ENCODE data around the gene CD58. TPM values are rescaled to one million over a fixed set of nuclear protein-coding genes. Genes with fewer than 3 reads are reported as not detected.

CD58 gene
- total and polyA plus RNA-seq, 9 of the 15 experiments (the other 6 are each of a cell fraction or from before 2014, with no cell fraction given) = 18.1 to 113 (median 37.4) TPM

DNA sequence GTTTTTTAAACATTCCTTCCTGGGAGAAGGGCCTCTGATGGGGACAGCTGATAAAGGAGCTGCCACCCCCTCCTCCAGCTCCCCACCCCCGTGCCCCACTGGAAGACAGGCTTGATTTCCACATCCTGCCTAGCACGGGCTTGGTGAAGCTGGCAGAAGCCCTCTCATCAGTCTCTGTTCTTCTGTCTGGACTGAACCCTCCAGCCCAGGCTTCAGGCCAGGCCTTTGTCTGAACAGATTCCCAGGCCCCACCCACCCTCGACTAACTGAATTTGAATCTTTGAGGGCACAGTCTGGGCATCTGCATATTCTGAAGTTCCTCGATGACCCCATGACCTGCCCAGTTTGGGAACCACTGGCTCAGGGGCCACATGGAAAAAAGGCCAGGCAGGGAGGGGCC, 75.3 kb downstream of the CD58 start:
- FAIRE-seq (no peak), ATAC-seq (no peak), DNase-seq (ENCODE audit: extremely low read depth in 1 of 4, low spot score in 3 of 4) (no peak)
- peaks cover 16 to 33% of the 10 kb centered on the region in 2 experiments for H3K4me1 ChIP-seq (replicated peaks in 1 of 2; ENCODE audit: control insufficient read depth in 2 of 2, insufficient read depth in 2 of 2, low read length in 2 of 2)
- H3K4me3 ChIP-seq = no peak overlapping the region
- H3K9me1 ChIP-seq (ENCODE audit: control insufficient read depth, insufficient read depth, low read length) = no peaks in the 10 kb centered on the region
- no peaks in the 10 kb centered on the region; a peak in 1 of 5 replicates for H3K27me3 ChIP-seq (ENCODE audit: control insufficient read depth in 2 of 2, insufficient read depth in 2 of 2, low read length in 2 of 2)
- ChIA-PET POLR2A (interaction anchor here (2.0 to 3.4 kb wide), 2 partner anchors 8 to 356 kb away, joined by 8 to 10 read pairs; no protein-coding TSS in a partner anchor), CTCF (ENCODE audit: low intra/inter-chr PET ratio) (no interaction called here)
- H4K20me1 ChIP-seq (replicated peaks; ENCODE audit: control insufficient read depth, insufficient read depth, low read length) = no peaks in the 10 kb centered on the region
- H3K9me3 ChIP-seq (replicated peaks; ENCODE audit: control insufficient read depth, insufficient read depth, low read depth, low read length) = no peaks in the 10 kb centered on the region
- no peak overlapping the region for H3K4me2 ChIP-seq (ENCODE audit: insufficient read depth, low read length)
- H3K27ac ChIP-seq (ENCODE audit: extremely low read depth, low read depth, low read length) = no peak overlapping the region
- WGBS (ENCODE audit: insufficient coverage, low coverage, missing lambda C conversion rate) = 62% methylated on average over 4 of the region's 4 CpGs
- in situ Hi-C loops (cut with MboI) (loop anchor here (5.0 kb wide), 1 partner anchor 363 kb away; no protein-coding TSS in a partner anchor), intact Hi-C loops (cut with micrococcal nuclease) (loop anchor here (10.0 kb wide), 1 partner anchor 261 kb away; no protein-coding TSS in a partner anchor)
- H2AFZ ChIP-seq (ENCODE audit: low read depth, low read length) = no peak overlapping the region
- no TSS peak for BruUV-seq (replicated peaks)
- no peak overlapping the region for H3K9ac ChIP-seq (ENCODE audit: insufficient read depth in 1 of 2, low read depth in 2 of 2, low read length in 2 of 2)
- no peaks in the 10 kb centered on the region for H3K79me2 ChIP-seq (ENCODE audit: control insufficient read depth, insufficient read depth, low read length)
- no peaks in the 10 kb centered on the region for H3K36me3 ChIP-seq (ENCODE audit: control insufficient read depth, insufficient read depth, low read length)
- TF ChIP-seq RAD21 (CRISPR knock-in tag; conservative IDR thresholded peaks at IDR 0.05 in 1 of 2, IDR thresholded peaks at IDR 0.05 in 1 of 2) (no peak), ZNF717 (CRISPR knock-in tag; IDR thresholded peaks at IDR 0.05) (no peak), ZNF217 (CRISPR knock-in tag; IDR thresholded peaks at IDR 0.05) (no peak), ZNF780A (CRISPR knock-in tag; IDR thresholded peaks at IDR 0.05) (no peak), RFX1 (IDR thresholded peaks at IDR 0.05) (no peak), ZBED1 (IDR thresholded peaks at IDR 0.05) (no peak), KDM1A (IDR thresholded peaks at IDR 0.05) (no peak), SIRT6 (IDR thresholded peaks at IDR 0.05; ENCODE audit: low read depth, low read length) (no peak), ETV6 (IDR thresholded peaks at IDR 0.05; ENCODE audit: borderline replicate concordance in 1 of 2, low read depth in 2 of 2, low read length in 1 of 2) (no peak), ETV6 (CRISPR knock-in tag; IDR thresholded peaks at IDR 0.05; ENCODE audit: borderline replicate concordance) (no peak), HDAC8 (tag; IDR thresholded peaks at IDR 0.05) (no peak), CSDE1 (IDR thresholded peaks at IDR 0.05) (no peak)
- TF ChIP-seq, protein P1, sequence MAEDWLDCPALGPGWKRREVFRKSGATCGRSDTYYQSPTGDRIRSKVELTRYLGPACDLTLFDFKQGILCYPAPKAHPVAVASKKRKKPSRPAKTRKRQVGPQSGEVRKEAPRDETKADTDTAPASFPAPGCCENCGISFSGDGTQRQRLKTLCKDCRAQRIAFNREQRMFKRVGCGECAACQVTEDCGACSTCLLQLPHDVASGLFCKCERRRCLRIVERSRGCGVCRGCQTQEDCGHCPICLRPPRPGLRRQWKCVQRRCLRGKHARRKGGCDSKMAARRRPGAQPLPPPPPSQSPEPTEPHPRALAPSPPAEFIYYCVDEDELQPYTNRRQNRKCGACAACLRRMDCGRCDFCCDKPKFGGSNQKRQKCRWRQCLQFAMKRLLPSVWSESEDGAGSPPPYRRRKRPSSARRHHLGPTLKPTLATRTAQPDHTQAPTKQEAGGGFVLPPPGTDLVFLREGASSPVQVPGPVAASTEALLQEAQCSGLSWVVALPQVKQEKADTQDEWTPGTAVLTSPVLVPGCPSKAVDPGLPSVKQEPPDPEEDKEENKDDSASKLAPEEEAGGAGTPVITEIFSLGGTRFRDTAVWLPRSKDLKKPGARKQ (CRISPR knock-in tag; IDR thresholded peaks at IDR 0.05) = no peak
- TF ChIP-seq, protein P2, sequence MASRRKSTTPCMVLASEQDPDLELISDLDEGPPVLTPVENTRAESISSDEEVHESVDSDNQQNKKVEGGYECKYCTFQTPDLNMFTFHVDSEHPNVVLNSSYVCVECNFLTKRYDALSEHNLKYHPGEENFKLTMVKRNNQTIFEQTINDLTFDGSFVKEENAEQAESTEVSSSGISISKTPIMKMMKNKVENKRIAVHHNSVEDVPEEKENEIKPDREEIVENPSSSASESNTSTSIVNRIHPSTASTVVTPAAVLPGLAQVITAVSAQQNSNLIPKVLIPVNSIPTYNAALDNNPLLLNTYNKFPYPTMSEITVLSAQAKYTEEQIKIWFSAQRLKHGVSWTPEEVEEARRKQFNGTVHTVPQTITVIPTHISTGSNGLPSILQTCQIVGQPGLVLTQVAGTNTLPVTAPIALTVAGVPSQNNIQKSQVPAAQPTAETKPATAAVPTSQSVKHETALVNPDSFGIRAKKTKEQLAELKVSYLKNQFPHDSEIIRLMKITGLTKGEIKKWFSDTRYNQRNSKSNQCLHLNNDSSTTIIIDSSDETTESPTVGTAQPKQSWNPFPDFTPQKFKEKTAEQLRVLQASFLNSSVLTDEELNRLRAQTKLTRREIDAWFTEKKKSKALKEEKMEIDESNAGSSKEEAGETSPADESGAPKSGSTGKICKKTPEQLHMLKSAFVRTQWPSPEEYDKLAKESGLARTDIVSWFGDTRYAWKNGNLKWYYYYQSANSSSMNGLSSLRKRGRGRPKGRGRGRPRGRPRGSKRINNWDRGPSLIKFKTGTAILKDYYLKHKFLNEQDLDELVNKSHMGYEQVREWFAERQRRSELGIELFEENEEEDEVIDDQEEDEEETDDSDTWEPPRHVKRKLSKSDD (conservative IDR thresholded peaks at IDR 0.05; ENCODE audit: low read length) = no peak
- TF ChIP-seq, protein P3, sequence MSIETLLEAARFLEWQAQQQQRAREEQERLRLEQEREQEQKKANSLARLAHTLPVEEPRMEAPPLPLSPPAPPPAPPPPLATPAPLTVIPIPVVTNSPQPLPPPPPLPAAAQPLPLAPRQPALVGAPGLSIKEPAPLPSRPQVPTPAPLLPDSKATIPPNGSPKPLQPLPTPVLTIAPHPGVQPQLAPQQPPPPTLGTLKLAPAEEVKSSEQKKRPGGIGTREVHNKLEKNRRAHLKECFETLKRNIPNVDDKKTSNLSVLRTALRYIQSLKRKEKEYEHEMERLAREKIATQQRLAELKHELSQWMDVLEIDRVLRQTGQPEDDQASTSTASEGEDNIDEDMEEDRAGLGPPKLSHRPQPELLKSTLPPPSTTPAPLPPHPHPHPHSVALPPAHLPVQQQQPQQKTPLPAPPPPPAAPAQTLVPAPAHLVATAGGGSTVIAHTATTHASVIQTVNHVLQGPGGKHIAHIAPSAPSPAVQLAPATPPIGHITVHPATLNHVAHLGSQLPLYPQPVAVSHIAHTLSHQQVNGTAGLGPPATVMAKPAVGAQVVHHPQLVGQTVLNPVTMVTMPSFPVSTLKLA (conservative IDR thresholded peaks at IDR 0.05) = no peak
